Choroid plexus epithelial cell (primary cell): Measurements from ENCODE around the gene NKAPD1.

Experiments
- DNase-seq: peaks from one replicate; pipeline ENCODE4 v3.0.0-alpha.2; 2010; ENCODE audit warnings: low read depth
- H3K4me3 ChIP-seq: 2 replicates; pipeline ENCODE4 v1.5.1; 2011; ENCODE audit warnings: low read depth, mild to moderate bottlenecking, control low read depth, low read length, moderate library complexity
- TF ChIP-seq, protein P1 (sequence below): conservative IDR thresholded peaks from 2 replicates; pipeline ENCODE4 v1.5.1; 2011; ENCODE audit warnings: low read depth, mild to moderate bottlenecking, control low read depth, inconsistent platforms, low read length, moderate library complexity

The NKAPD1 gene

GRCh38 chr11:112051768-112052167, 22.3 kb upstream of the NKAPD1 start:
- H3K4me3 ChIP-seq, result no peak overlapping the region
- DNase-seq, result no peak
- TF ChIP-seq, protein P1, sequence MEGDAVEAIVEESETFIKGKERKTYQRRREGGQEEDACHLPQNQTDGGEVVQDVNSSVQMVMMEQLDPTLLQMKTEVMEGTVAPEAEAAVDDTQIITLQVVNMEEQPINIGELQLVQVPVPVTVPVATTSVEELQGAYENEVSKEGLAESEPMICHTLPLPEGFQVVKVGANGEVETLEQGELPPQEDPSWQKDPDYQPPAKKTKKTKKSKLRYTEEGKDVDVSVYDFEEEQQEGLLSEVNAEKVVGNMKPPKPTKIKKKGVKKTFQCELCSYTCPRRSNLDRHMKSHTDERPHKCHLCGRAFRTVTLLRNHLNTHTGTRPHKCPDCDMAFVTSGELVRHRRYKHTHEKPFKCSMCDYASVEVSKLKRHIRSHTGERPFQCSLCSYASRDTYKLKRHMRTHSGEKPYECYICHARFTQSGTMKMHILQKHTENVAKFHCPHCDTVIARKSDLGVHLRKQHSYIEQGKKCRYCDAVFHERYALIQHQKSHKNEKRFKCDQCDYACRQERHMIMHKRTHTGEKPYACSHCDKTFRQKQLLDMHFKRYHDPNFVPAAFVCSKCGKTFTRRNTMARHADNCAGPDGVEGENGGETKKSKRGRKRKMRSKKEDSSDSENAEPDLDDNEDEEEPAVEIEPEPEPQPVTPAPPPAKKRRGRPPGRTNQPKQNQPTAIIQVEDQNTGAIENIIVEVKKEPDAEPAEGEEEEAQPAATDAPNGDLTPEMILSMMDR, result no peak

DNA sequence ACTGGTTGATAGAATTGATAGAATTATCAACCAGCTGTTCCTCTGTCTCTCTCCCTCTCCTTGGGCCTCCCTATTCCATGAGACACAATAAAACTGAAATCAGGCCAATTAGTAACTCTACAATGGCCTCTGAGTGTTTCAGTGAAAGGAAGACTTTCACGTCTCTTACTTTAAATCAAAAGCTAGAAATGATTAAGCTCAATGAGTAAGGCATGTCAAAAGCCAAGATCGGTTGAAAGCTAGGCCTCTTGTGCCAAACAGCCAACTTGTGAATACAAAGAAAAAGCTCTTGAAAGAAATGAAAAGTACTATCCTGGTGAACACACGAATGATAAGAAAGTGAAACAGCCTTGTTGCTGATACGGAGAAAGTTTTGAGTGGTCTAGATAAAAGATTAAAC, 16.9 kb upstream of the NKAPD1 start:
- TF ChIP-seq, protein P1, result no peak

DNA sequence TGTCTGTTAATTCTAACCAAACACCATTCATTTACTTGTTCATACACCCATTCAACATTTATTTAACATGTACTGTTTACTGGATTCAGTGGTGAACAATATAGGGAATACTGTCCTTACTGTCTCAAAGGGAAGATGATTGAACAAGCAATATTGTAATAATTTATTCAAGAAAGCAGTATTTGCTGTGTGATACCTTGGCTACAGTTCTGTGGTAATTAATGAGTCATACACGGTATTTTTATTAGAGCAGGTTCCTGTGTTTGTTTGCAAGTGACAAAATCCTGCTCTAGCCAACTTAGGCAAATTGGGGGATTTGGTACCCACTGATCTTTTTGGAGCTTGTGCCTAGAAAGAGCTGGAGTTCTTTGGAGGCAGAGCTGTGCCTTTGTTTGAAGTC, 16.0 kb upstream of the NKAPD1 start:
- no peak overlapping the region for H3K4me3 ChIP-seq
- DNase-seq, result no peak
- TF ChIP-seq, protein P1, result no peak

More for the DNA sequence above, 16.9 kb upstream of the NKAPD1 start:
- no peak overlapping the region for H3K4me3 ChIP-seq
- DNase-seq, result no peak

- TF ChIP-seq, protein P1, result no peak
- DNase-seq, result peak; percentile 32
- no peak overlapping the region for H3K4me3 ChIP-seq
Measured at GRCh38 chr11:112062923-112063322, 11.2 kb upstream of the NKAPD1 start.

- H3K4me3 ChIP-seq, result no peak overlapping the region
- TF ChIP-seq, protein P1, result no peak
- peak; percentile 91 for DNase-seq
Measured at GRCh38 chr11:112082729-112083128, 8.6 kb downstream of the NKAPD1 start.

DNA sequence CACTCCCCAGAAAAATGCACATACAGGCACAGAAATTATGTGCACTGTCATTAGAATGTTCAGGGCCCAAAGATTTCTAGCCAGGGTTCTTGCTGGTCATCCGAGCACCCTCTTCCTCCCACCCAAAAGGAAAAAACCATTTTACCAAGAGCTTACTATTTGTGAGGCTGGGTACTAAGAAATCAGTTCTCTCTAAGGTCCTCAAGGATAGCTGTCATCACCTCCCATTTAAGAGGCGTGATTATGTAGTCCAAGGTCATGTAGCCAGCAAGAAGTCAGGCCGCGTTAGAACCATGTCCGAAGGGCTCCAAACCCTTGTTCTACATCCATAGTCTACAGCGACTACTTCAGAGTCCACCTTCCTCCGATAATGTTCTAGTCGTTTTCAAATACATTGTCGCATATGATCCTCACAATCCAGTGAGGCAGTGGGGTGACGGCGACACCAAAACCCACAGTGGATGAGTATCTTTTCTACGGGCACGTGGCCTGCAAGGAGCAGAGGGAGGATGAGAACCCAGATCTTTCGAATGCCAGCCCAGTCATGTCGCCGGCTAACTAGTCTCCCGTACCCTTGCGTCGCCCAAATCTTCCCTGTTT, 11.8 kb downstream of the NKAPD1 start:
- peak overlapping the region; percentile 81 for H3K4me3 ChIP-seq
- peak; percentile 49 for DNase-seq
- TF ChIP-seq, protein P1, result no peak
